HG02973 (cell line): Measurements from ENCODE around the gene EPHA8.

Experiments
- ATAC-seq: cut with Tn5 transposase; IDR thresholded peaks from one replicate; pipeline ENCODE4 v1.9.1; 2021; ENCODE audit warnings: moderate library complexity; ENCODE audit not compliant: unreplicated experiment

EPHA8 gene

DNA sequence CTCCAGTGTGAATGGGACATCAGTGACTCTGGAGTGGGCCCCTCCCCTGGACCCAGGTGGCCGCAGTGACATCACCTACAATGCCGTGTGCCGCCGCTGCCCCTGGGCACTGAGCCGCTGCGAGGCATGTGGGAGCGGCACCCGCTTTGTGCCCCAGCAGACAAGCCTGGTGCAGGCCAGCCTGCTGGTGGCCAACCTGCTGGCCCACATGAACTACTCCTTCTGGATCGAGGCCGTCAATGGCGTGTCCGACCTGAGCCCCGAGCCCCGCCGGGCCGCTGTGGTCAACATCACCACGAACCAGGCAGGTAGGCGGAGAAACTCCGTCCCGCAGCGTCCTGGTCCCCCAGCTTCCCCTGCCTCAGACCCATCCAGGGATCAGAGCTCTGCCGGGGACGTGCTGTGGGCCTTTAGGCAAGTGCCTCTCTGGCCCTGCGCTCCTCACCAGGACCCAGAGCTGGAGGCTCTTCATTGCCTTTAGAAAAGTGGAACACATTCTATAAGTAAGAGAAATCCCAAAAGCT is 25.7 kb downstream of the EPHA8 start:
- ATAC-seq: no peak

DNA sequence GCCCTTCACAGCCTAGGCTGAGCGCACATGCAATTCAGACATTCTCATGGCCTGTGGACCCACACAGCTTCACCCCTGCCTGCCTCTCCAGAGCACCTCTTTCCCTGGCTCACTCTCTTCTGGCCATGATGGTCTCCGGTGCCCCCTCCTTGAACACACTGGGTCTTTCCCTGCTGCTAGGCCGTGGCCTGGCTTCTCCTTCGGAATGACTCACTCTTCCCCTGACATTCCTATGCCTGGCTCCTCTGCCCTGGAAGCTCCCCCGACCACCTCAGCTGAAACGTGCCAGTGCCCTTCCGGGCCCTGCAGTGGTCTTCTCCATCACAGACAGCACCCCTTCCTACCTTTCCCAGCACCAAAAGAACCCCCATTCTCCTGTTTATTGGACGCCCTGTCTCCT is 28.3 kb downstream of the EPHA8 start:
- ATAC-seq: no peak

- ATAC-seq: no peak
Observed at GRCh38 chr1:22592051-22592450, 28.8 kb downstream of the EPHA8 start.

GRCh38 chr1:22592919-22593790 is 29.9 kb downstream of the EPHA8 start:
- ATAC-seq: no peak

DNA sequence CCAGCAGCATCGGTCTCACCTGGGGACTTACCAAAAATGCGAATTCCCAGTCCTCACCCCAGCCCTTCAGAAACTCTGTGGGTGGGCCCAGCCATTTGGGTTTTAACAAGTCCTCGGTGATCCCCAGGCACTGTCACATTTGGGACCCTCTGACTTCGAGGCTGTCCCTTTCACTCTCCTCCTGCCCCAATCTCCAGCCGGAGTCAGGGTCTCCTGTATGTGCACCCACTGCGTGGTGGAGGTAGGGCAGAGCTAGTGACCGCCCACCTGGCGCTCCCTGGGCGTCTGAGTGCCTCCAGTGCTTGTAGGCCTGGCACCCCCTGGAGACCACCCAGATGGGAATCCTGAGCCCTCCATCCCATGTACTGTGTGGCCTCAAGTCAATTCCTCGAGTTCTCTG is 31.1 kb downstream of the EPHA8 start:
- no peak for ATAC-seq

DNA sequence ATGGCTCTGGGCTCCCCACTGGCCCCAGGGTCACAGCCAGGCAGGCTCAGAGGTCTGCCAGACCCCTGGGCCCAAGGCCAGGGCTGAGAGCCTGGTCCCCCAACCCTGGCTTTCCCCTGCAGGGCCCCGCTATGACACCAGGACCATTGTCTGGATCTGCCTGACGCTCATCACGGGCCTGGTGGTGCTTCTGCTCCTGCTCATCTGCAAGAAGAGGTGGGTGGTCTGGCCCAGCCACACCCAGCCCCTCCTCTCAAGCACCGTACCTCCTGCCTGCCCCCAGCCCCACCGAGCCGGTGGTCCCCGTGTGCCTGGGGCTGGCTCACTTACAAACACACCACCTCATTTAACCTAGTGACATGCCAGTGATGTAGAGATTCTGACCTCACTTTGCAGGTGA is 31.8 kb downstream of the EPHA8 start:
- no peak for ATAC-seq

DNA sequence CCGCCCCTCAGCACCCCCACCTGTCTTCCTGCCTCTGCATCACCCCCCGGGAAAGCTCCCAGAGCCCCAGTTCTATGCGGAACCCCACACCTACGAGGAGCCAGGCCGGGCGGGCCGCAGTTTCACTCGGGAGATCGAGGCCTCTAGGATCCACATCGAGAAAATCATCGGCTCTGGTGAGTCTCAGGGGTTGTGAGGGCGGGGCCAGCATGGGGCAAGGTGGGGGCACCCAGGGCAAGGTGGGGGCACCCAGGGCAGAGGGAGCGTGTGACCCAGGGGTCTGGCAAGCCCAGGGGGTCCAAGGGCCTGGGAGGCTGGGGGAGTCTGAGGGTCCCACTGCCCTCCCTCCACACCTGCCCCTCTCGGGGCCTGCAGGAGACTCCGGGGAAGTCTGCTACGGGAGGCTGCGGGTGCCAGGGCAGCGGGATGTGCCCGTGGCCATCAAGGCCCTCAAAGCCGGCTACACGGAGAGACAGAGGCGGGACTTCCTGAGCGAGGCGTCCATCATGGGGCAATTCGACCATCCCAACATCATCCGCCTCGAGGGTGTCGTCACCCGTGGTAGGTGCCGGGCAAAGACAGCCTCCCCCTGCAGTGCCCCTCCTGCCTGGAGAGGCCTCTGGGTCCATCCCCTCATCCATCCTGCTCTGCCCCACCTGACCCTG is 34.1 kb downstream of the EPHA8 start:
- no peak for ATAC-seq

DNA sequence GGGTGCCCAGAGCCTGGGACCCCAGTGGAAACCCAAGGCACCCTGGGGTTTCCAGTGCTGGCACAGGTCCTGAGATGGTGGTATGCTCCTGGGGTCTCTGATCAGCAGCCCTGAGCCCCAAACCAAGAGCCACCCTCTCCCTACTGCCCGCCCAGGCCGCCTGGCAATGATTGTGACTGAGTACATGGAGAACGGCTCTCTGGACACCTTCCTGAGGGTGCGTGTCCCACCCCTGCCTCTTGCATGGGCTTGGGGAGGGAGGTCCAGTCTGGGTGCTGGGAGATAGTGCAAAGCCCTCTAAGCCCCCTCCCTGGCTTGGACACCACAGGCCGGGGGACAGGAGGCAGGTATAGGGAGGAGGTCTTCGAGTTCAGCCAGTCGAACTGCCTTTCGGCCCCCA is 34.7 kb downstream of the EPHA8 start:
- no peak for ATAC-seq

DNA sequence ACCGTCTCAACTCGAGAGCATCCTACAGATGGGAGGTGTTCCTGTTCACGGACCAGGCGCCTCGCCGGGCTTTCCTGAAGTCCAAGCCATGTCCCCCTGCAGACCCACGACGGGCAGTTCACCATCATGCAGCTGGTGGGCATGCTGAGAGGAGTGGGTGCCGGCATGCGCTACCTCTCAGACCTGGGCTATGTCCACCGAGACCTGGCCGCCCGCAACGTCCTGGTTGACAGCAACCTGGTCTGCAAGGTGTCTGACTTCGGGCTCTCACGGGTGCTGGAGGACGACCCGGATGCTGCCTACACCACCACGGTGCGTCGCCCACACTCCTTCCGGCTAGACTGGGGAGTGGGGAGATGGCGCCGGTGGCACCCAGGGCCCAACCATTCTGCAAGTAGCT is 35.4 kb downstream of the EPHA8 start:
- ATAC-seq: no peak

DNA sequence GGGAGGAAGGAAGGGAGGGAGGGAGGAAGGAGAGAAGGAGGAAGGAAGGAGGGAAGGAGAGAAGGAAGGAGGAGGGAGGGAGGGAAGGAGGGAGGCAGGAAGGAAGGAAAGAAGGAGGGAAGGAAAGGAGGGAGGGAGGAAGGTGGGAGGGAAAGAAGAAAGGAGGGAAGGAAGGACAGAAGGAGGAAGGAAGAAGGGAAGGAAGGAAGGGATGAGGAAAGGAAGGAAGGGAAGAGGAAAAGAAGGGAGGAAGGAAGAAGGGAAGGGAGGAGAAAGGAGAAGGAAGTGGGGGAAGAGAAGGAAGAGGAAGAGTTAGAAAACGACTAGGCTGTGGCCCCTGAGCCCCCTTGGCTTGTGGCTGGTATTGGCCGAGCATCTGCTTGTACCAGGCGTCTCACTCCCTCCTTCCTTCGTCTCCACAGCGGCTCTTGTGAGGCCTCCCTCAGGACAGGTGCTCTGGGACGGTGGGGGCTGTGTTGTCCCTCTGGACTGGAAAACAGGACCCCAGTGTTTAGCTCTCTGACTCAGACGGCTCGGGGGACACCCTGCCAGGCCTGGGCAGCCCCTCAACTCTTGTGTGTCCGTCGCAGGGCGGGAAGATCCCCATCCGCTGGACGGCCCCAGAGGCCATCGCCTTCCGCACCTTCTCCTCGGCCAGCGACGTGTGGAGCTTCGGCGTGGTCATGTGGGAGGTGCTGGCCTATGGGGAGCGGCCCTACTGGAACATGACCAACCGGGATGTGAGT is 37.0 kb downstream of the EPHA8 start:
- no peak for ATAC-seq

DNA sequence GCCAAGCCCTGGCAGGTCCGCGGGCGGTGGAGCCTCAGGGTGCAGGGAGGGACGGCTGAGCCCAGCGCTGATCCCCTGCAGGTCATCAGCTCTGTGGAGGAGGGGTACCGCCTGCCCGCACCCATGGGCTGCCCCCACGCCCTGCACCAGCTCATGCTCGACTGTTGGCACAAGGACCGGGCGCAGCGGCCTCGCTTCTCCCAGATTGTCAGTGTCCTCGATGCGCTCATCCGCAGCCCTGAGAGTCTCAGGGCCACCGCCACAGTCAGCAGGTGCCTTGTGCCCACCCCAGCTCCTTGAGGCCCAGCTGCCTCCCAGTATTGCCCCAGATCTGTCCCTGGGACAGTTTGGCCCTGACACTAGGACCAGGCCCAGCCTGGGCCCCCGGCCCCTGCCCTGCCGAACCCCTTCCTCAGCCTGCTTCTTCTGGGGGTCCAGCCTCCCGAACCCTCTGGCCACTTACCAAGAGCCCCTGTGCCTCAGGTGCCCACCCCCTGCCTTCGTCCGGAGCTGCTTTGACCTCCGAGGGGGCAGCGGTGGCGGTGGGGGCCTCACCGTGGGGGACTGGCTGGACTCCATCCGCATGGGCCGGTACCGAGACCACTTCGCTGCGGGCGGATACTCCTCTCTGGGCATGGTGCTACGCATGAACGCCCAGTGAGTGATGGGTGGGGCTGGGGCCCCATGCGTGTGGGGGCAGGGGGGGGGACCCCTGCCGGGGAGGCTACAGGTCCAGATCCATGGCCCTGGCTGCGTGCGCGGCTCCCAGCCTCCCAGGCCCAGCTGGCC is 37.7 kb downstream of the EPHA8 start:
- no peak for ATAC-seq

DNA sequence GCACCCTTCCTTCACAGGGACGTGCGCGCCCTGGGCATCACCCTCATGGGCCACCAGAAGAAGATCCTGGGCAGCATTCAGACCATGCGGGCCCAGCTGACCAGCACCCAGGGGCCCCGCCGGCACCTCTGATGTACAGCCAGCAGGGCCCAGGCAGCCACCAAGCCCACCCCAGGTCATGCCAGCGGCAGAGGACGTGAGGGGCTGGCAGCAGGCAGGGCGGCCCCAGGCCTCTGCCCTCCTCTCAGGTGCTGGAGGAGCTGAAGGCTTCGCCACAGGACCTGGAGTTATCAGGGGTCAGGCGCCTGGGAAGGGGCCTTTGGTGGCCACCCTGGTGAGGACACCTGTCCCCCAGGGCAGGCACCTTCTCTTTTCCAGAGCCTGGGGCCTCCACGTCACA is 38.3 kb downstream of the EPHA8 start:
- no peak for ATAC-seq

GRCh38 chr1:22602060-22602740 is 38.9 kb downstream of the EPHA8 start:
- no peak for ATAC-seq

GRCh38 chr1:22606161-22606560 is 42.9 kb downstream of the EPHA8 start:
- ATAC-seq: no peak

DNA sequence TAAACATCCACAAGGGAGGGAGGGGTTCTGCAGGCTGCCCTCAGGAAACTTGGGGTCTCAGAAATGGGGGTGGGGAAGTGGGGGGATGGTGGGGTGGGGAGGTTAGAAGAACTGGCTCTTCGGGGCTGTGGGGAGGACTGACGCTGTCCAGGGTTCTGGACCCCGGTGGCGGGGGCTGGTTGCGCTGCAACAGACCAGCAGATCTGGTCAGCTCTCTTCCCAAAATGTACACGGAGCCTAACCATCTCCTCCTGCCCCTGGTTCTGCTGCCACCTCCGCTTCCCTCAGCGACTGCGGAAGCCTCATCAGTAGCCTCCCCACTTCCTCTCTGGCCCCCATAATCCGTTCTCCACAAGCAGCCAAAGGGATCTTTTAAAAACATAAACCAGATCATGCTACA is 43.9 kb downstream of the EPHA8 start:
- no peak for ATAC-seq

GRCh38 chr1:22608361-22608760 is 45.1 kb downstream of the EPHA8 start:
- no peak for ATAC-seq

GRCh38 chr1:22609291-22609690 is 46.0 kb downstream of the EPHA8 start:
- no peak for ATAC-seq

- ATAC-seq: no peak
Observed at GRCh38 chr1:22611530-22611947, 48.2 kb downstream of the EPHA8 start.

DNA sequence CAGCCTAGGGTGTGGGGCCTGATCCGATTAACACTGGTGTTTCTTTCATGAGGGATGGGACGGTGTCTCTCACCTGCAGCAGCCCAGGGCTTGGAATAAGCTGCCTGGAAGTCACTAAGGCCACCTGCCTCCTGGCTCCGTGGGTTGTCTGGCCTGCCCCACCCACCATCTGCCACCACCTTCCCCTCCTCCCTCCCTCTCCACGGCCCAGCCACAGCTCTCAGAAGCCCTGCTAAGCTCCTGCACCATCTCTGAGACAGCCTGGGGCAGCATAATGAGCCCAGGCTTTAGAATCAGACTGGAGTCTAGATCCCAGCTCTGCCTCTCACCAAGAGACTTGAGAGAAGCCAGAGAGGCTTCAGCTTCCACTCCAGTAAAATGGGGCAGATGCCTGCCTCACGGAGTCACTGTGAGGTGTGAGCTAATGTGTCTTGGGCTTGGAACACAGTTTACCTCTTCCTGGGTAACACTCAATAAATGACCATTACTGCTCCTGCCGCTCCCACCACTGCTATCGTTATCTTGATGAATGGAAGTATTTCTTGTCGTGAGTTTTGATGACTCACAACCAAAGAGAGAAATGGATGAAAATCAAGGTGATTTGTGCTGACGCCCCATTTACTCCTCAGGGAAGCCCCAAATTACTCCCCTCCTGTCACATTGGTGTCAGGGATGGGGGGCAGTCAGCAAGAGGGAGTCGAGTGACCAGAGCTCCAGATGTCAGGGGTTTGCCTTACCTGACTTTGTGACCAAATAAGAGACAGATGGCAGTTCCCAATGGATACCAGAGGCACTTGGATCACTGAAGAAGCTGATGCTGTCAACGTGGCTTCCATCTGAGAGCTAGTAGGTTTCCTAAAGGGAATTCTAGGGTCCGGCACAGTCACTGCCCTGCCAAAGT is 49.6 kb downstream of the EPHA8 start:
- ATAC-seq: no peak
